Measurements from ENCODE around the gene CAPZA1. TPM values are rescaled to one million over a fixed set of nuclear protein-coding genes. Genes with fewer than 3 reads are reported as not detected.

The CAPZA1 gene
- total and polyA plus RNA-seq, 2 experiments from 2014 or later = 273 to 279 TPM

GRCh38 chr1:112672842-112673241 lies 53.2 kb downstream of the CAPZA1 start:
- no peaks in the 10 kb centered on the region for H3K9me3 ChIP-seq (ENCODE audit: low read depth)
- H2AFZ ChIP-seq = no peak overlapping the region
- H4K20me1 ChIP-seq (ENCODE audit: insufficient read depth) = no peaks in the 10 kb centered on the region
- peaks cover 13% of the 10 kb centered on the region for H3K4me1 ChIP-seq (ENCODE audit: insufficient read depth)
- peak overlapping the region; percentile 74 for H3K27ac ChIP-seq
- H3F3A ChIP-seq (ENCODE audit: insufficient read depth) = peaks cover 44% of the 10 kb centered on the region
- no peak for DNase-seq
- H3K9me2 ChIP-seq (ENCODE audit: insufficient read depth) = no peaks in the 10 kb centered on the region
- H3K9ac ChIP-seq = peak overlapping the region; percentile 91; the same call in 1 of the 2 replicates
- H3K4me3 ChIP-seq = no peak overlapping the region
- no peaks in the 10 kb centered on the region for H3K27me3 ChIP-seq (replicated peaks; ENCODE audit: insufficient read depth)
- no peak overlapping the region for H3K4me2 ChIP-seq (ENCODE audit: unreplicated experiment)
- H3K79me2 ChIP-seq (ENCODE audit: insufficient read depth) = peaks cover 21% of the 10 kb centered on the region
- H3K36me3 ChIP-seq (ENCODE audit: low read depth) = peaks cover 34% of the 10 kb centered on the region
- TF ChIP-seq EZH2 (IDR thresholded peaks at IDR 0.05; ENCODE audit: insufficient read depth, poor library complexity, severe bottlenecking) (no peak), EZH2phosphoT487 (IDR thresholded peaks at IDR 0.05; ENCODE audit: insufficient read depth, low read depth) (no peak)
- in situ Hi-C loops (cut with MboI) = no loop called here
- WGBS, 2 experiments (ENCODE audit: low coverage in 1 of 2, low lambda C conversion rate in 2 of 2, missing lambda C conversion rate in 2 of 2) = 97 to 100% methylated on average over 1 of the region's 1 CpG

- Histone ChIP-seq H3K4me2 (ENCODE audit: unreplicated experiment) (peak overlapping the region; percentile 98), H3K9ac (peak overlapping the region; percentile 91), H3F3A (ENCODE audit: insufficient read depth) (peaks cover 37% of the 10 kb centered on the region), H3K9me2 (ENCODE audit: insufficient read depth) (no peaks in the 10 kb centered on the region), H3K4me1 (ENCODE audit: insufficient read depth) (peaks cover 13% of the 10 kb centered on the region), H2AFZ (peak overlapping the region; percentile 90), H4K20me1 (ENCODE audit: insufficient read depth) (no peaks in the 10 kb centered on the region), H3K27ac (peak overlapping the region; percentile 74), H3K79me2 (ENCODE audit: insufficient read depth) (peaks cover 27% of the 10 kb centered on the region), H3K9me3 (ENCODE audit: low read depth) (no peaks in the 10 kb centered on the region), H3K36me3 (ENCODE audit: low read depth) (peaks cover 32% of the 10 kb centered on the region), H3K4me3 (peak overlapping the region; percentile 84), H3K27me3 (replicated peaks; ENCODE audit: insufficient read depth) (no peaks in the 10 kb centered on the region)
- in situ Hi-C loops (cut with MboI) = no loop called here
- TF ChIP-seq EZH2phosphoT487 (IDR thresholded peaks at IDR 0.05; ENCODE audit: insufficient read depth, low read depth) (no peak), EZH2 (IDR thresholded peaks at IDR 0.05; ENCODE audit: insufficient read depth, poor library complexity, severe bottlenecking) (no peak)
- DNase-seq = peak; percentile 82
- WGBS, 2 experiments (ENCODE audit: low coverage in 1 of 2, low lambda C conversion rate in 2 of 2, missing lambda C conversion rate in 2 of 2) = 1 to 2% methylated on average over 18 of the region's 18 CpGs
Measured at GRCh38 chr1:112673592-112674439, 54.2 kb downstream of the CAPZA1 start.

GRCh38 chr1:112674440-112674985 lies 54.9 kb downstream of the CAPZA1 start, which contains the start of gene MOV10:
Gene MOV10 (plus strand): TSS chr1:112674659. CDS start chr1:112674913, 254 bp downstream.
- Histone ChIP-seq H3K9me2 (ENCODE audit: insufficient read depth) (no peaks in the 10 kb centered on the region), H3K27me3 (replicated peaks; ENCODE audit: insufficient read depth) (no peaks in the 10 kb centered on the region), H3K27ac (peak within 1 kb of the TSS; percentile 74), H3K4me3 (peak within 1 kb of the TSS; percentile 84), H3K9ac (peak within 1 kb of the TSS; percentile 91), H3F3A (ENCODE audit: insufficient read depth) (peaks cover 34% of the 10 kb centered on the region), H4K20me1 (ENCODE audit: insufficient read depth) (no peaks in the 10 kb centered on the region), H3K79me2 (ENCODE audit: insufficient read depth) (peaks cover 32% of the 10 kb centered on the region), H3K4me1 (ENCODE audit: insufficient read depth) (peaks cover 13% of the 10 kb centered on the region), H2AFZ (peak within 1 kb of the TSS; percentile 90), H3K36me3 (ENCODE audit: low read depth) (peaks cover 29% of the 10 kb centered on the region), H3K4me2 (ENCODE audit: unreplicated experiment) (peak within 1 kb of the TSS; percentile 98), H3K9me3 (ENCODE audit: low read depth) (no peaks in the 10 kb centered on the region)
- WGBS, 2 experiments (ENCODE audit: low coverage in 1 of 2, low lambda C conversion rate in 2 of 2, missing lambda C conversion rate in 2 of 2) = 2 to 4% methylated on average over 23 to 30 of the region's 30 CpGs
- TF ChIP-seq EZH2phosphoT487 (IDR thresholded peaks at IDR 0.05; ENCODE audit: insufficient read depth, low read depth) (no peak), EZH2 (IDR thresholded peaks at IDR 0.05; ENCODE audit: insufficient read depth, poor library complexity, severe bottlenecking) (no peak)
- peak; percentile 84 for DNase-seq
- in situ Hi-C loops (cut with MboI) = no loop called here

- H3F3A ChIP-seq (ENCODE audit: insufficient read depth) = peaks cover 34% of the 10 kb centered on the region
- peaks cover 23% of the 10 kb centered on the region for H3K36me3 ChIP-seq (ENCODE audit: low read depth)
- peak overlapping the region; percentile 90 for H2AFZ ChIP-seq
- H4K20me1 ChIP-seq (ENCODE audit: insufficient read depth) = no peaks in the 10 kb centered on the region
- in situ Hi-C loops (cut with MboI) = no loop called here
- TF ChIP-seq EZH2 (IDR thresholded peaks at IDR 0.05; ENCODE audit: insufficient read depth, poor library complexity, severe bottlenecking) (no peak), EZH2phosphoT487 (IDR thresholded peaks at IDR 0.05; ENCODE audit: insufficient read depth, low read depth) (no peak)
- peak overlapping the region; percentile 91 for H3K9ac ChIP-seq
- peak overlapping the region; percentile 84 for H3K4me3 ChIP-seq
- H3K27ac ChIP-seq = peak overlapping the region; percentile 74
- no peaks in the 10 kb centered on the region for H3K9me3 ChIP-seq (ENCODE audit: low read depth)
- peak; percentile 73 for DNase-seq
- H3K4me2 ChIP-seq (ENCODE audit: unreplicated experiment) = peak overlapping the region; percentile 98
- WGBS, 2 experiments (ENCODE audit: low coverage in 1 of 2, low lambda C conversion rate in 2 of 2, missing lambda C conversion rate in 2 of 2) = 2% methylated on average over 44 to 55 of the region's 68 CpGs
- H3K27me3 ChIP-seq (replicated peaks; ENCODE audit: insufficient read depth) = no peaks in the 10 kb centered on the region
- peaks cover 13% of the 10 kb centered on the region for H3K4me1 ChIP-seq (ENCODE audit: insufficient read depth)
- no peaks in the 10 kb centered on the region for H3K9me2 ChIP-seq (ENCODE audit: insufficient read depth)
- H3K79me2 ChIP-seq (ENCODE audit: insufficient read depth) = peaks cover 28% of the 10 kb centered on the region
Measured at GRCh38 chr1:112674986-112675727, 55.5 kb downstream of the CAPZA1 start.

All from GM23248 (cell line).